Measurements from ENCODE around the gene RNF41. TPM values are rescaled to one million over a fixed set of nuclear protein-coding genes. Genes with fewer than 3 reads are reported as not detected.

The RNF41 gene
- total and polyA plus RNA-seq, 4 donors: 18.1 to 54.6 (median 45.1) TPM

DNA sequence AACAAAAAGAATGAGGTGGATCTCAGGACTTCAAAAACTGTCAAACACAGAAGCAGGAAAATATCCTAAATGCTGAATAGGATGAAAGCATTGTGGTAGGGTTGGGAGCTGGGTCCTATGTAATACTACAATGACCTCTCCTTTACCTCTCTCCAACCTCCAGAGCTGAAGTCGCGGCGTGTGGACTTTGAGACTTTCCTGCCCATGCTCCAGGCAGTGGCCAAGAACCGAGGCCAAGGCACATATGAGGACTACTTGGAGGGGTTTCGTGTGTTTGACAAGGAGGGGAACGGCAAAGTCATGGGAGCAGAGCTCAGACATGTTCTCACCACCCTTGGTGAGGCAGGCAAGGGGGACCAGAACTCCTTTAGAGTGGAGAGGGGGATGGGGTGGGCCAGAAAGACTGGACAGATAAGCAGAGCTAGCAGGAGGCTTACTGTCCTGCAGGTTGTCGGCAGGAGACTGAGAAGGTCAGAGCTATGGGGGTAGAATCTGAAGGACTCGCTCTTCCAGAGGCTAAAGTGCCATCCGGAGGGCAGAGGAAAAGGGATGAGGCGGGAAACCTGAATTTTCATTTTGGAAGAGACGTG is 66.4 kb downstream of the RNF41 start:
- peaks cover 9 to 42% (median 23%) of the 10 kb centered on the region in 5 donors for H3K4me1 ChIP-seq (ENCODE audit: control insufficient read depth in 5 of 5, insufficient read depth in 5 of 5, low read length in 5 of 5)
- 95 to 98% methylated on average over 11 of the region's 11 CpGs for WGBS, 2 donors

DNA sequence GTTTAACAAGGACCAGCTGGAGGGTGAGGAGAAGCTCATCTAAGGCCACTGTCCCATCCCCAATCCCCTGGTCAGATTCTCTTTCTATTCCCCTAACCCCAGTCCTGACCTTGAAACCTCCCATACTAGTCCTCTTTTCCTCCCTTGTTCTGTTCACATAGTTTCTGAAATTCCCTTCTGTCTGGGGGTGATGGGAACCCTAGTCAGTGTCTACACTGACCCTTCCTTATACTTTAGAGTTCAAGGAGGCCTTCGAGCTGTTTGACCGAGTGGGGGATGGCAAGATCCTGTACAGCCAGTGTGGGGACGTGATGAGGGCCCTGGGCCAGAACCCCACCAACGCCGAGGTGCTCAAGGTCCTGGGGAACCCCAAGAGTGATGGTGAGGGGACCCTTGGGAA is 66.9 kb downstream of the RNF41 start:
- H3K4me1 ChIP-seq (ENCODE audit: control insufficient read depth in 5 of 5, insufficient read depth in 5 of 5, low read length in 5 of 5): peaks cover 7 to 37% (median 18%) of the 10 kb centered on the region in 5 donors
- TF ChIP-seq CTCF (IDR thresholded peaks at IDR 0.05; ENCODE audit: control extremely low read depth, extremely low read depth): no peak
- WGBS, 2 donors: 91 to 96% methylated on average over 5 of the region's 5 CpGs
- H3K27ac ChIP-seq (ENCODE audit: low read depth in 1 of 2, low read length in 1 of 2): no peak overlapping the region
- DNase-seq: no peak
- no peak overlapping the region for H3K4me3 ChIP-seq
- H3K9ac ChIP-seq (ENCODE audit: insufficient read depth in 1 of 2, low read length in 2 of 2): no peak overlapping the region
- ATAC-seq (ENCODE audit: insufficient read depth, low FRiP score): no peak
- peaks cover 3 to 25% (median 11%) of the 10 kb centered on the region in 4 donors for H3K36me3 ChIP-seq (ENCODE audit: control insufficient read depth in 4 of 4, insufficient read depth in 4 of 4, low read length in 4 of 4)
- H3K9me3 ChIP-seq (ENCODE audit: control insufficient read depth in 4 of 4, insufficient read depth in 3 of 4, low read length in 3 of 4): no peaks in the 10 kb centered on the region
- no peaks in the 10 kb centered on the region for H3K27me3 ChIP-seq (ENCODE audit: control insufficient read depth in 3 of 3, insufficient read depth in 3 of 3, low read length in 2 of 3)

More for the DNA sequence above, 66.4 kb downstream of the RNF41 start:
- Histone ChIP-seq H3K36me3 (ENCODE audit: control insufficient read depth in 4 of 4, insufficient read depth in 4 of 4, low read length in 4 of 4) (peaks cover 7 to 30% (median 16%) of the 10 kb centered on the region in 4 donors), H3K9me3 (ENCODE audit: control insufficient read depth in 4 of 4, insufficient read depth in 3 of 4, low read length in 3 of 4) (no peaks in the 10 kb centered on the region), H3K9ac (ENCODE audit: insufficient read depth in 1 of 2, low read length in 2 of 2) (no peak overlapping the region), H3K4me3 (no peak overlapping the region), H3K27ac (ENCODE audit: low read depth in 1 of 2, low read length in 1 of 2) (no peak overlapping the region), H3K27me3 (ENCODE audit: control insufficient read depth in 3 of 3, insufficient read depth in 3 of 3, low read length in 2 of 3) (no peaks in the 10 kb centered on the region)
- ATAC-seq (ENCODE audit: insufficient read depth, low FRiP score) (no peak), DNase-seq (no peak)
- TF ChIP-seq CTCF (IDR thresholded peaks at IDR 0.05; ENCODE audit: control extremely low read depth, extremely low read depth): no peak

DNA sequence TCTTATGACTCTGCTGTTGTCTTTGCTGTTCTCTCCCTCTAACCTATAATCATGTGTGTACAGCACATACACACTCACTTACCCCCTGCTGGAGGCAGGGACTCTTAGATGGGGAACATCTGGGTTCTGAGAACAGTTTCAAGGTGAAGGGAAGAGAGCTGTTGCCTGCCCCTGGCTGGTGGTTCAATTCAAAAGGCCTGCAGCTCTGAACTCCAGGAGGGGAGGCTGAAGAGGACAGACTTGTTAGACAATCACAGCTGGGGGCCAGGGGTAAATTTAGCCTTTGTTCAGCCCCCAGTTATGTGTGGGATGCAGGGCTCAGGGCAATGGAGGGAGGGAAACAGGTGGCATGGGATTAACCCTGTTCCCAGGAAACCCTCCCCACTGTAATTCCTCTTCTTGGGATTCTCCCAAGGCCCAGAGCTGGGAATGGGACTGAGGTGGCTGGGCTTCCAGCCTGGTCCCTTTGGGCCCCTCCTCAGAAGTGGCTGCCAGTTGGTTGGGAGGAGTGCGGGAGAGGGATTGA is 67.4 kb downstream of the RNF41 start:
- ATAC-seq (ENCODE audit: insufficient read depth, low FRiP score) (no peak), DNase-seq (no peak)
- Histone ChIP-seq H3K4me3 (no peak overlapping the region), H3K27ac (ENCODE audit: low read depth in 1 of 2, low read length in 1 of 2) (no peak overlapping the region), H3K9me3 (ENCODE audit: control insufficient read depth in 4 of 4, insufficient read depth in 3 of 4, low read length in 3 of 4) (no peaks in the 10 kb centered on the region), H3K9ac (ENCODE audit: insufficient read depth in 1 of 2, low read length in 2 of 2) (no peak overlapping the region), H3K27me3 (ENCODE audit: control insufficient read depth in 3 of 3, insufficient read depth in 3 of 3, low read length in 2 of 3) (no peaks in the 10 kb centered on the region), H3K4me1 (ENCODE audit: control insufficient read depth in 5 of 5, insufficient read depth in 5 of 5, low read length in 5 of 5) (peaks cover 7 to 31% (median 13%) of the 10 kb centered on the region in 5 donors), H3K36me3 (ENCODE audit: control insufficient read depth in 4 of 4, insufficient read depth in 4 of 4, low read length in 4 of 4) (peaks cover 0 to 20% (median 6%) of the 10 kb centered on the region in 4 donors)
- TF ChIP-seq CTCF (IDR thresholded peaks at IDR 0.05; ENCODE audit: control extremely low read depth, extremely low read depth): no peak
- WGBS, 2 donors: 100% methylated on average over 1 of the region's 1 CpG

Measured in lung (tissue), 12 donors.